GM12874 (cell line): ENCODE data around the gene FXR1.

Experiments
- CTCF ChIP-seq: IDR thresholded peaks from 2 replicates; pipeline ENCODE4 v1.5.1; 2011; ENCODE audit warnings: low read depth, mild to moderate bottlenecking, control low read depth, low read length, moderate library complexity; ENCODE audit not compliant: insufficient read depth

FXR1 gene

DNA sequence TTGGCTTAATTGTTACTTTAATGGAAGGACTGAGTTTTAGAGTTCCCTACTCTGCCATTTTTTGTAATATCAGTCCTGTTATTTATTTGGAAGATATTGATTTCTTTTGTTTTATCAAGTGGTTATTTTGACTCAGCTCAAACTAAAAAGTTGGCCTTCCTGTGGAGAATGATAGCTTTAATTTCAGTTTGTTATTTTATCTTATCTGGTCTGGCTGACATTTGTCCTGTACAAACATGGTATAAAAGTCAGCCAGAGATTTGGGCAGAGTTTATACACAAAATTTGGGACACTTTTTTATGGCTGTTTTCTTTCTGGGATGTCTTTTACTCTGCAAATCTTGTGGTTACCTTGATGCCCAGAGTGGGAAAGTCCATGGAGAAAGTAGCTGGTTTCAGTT lies 118.5 kb downstream of the FXR1 start:
- no peak for TF ChIP-seq CTCF
